Measurements from ENCODE around the gene AMH.
A peak's percentile ranks its signal among the peaks of the same experiment; 100 is the strongest.

AMH gene

DNA sequence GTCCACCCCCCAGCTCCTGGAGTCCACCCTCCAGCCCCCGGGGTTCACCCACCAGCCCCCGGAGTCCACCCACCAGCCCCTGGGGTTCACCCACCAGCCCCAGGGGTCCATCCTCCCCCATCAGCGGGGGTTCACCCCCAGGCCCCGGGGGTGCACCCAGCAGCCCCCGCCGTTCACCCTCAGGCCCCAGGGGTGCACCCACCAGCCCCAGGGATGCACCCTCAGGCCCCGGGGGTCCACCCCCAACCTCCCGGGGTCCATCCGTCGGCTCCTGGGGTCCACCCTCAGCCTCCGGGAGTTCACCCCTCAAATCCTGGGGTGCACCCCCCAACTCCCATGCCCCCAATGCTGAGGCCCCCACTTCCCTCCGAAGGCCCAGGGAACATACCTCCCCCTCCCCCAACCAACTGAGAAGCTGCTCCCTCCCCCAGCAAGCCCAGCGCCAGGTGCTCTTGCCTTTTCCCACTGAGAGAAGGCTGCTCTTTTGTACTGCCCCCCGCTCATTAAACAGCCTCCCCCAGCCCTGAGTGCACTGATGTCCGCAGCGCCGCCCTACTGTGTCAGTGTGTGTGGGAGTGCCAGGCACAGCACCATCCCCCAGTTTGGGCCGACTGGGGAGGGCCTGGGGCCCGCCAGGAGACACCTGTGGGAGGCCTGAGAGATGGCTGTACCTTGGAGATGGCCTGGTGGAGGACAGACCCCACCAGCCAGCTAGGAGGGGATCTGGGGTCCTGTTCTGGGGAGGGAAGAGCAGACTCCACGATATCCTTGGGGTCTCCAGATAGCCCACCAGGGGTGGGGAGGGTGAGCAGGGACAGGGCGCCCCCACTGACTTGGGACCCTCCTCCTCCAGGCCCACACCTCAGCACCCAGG, 750 bp upstream of the AMH start:
- H2BK12ac ChIP-seq (ENCODE audit: low read length) = no peak overlapping the region
- no peak overlapping the region for H2BK120ac ChIP-seq (ENCODE audit: insufficient read depth, low read length, poor library complexity)
- H2AFZ ChIP-seq (ENCODE audit: insufficient read depth, low read length, poor library complexity) = no peak overlapping the region
- no peak overlapping the region for H4K12ac ChIP-seq (ENCODE audit: low read depth, low read length)
- H4K8ac ChIP-seq (ENCODE audit: low read depth, low read length) = no peak overlapping the region
- H4K91ac ChIP-seq (ENCODE audit: low read depth, low read length) = no peak overlapping the region
- no peak overlapping the region for H3K27ac ChIP-seq (ENCODE audit: low read depth, low read length)
- DNase-seq = no peak
- no peak overlapping the region for H3K4me3 ChIP-seq (ENCODE audit: low read depth, low read length)
- no peak overlapping the region for H3K23ac ChIP-seq (ENCODE audit: low read length)
- H3K4me2 ChIP-seq (ENCODE audit: low read length) = no peak overlapping the region
- no peak overlapping the region for H2BK5ac ChIP-seq (ENCODE audit: low read depth, low read length, poor library complexity)
- no peak overlapping the region for H3K18ac ChIP-seq (ENCODE audit: low read length)
- WGBS (ENCODE audit: extremely low coverage, insufficient coverage, insufficient read length) = no CpG with 5 or more reads among the region's 21 CpGs
- no peak overlapping the region for H3K9ac ChIP-seq (ENCODE audit: low read length)
- peaks cover 55 to 60% of the 10 kb centered on the region in 2 experiments for H3K36me3 ChIP-seq (ENCODE audit: control insufficient read depth in 1 of 2, insufficient read depth in 2 of 2, low read length in 2 of 2)
- no peak overlapping the region for H2AK5ac ChIP-seq (ENCODE audit: low read length)
- no peaks in the 10 kb centered on the region for H3K79me1 ChIP-seq (ENCODE audit: low read length)
- no peaks in the 10 kb centered on the region for H3K79me2 ChIP-seq (ENCODE audit: control insufficient read depth, insufficient read depth, low read length, poor library complexity)
- H3K27me3 ChIP-seq (ENCODE audit: insufficient read depth, low read length) = peaks cover 4% of the 10 kb centered on the region
- peaks cover 6 to 7% of the 10 kb centered on the region in 2 experiments for H3K4me1 ChIP-seq (ENCODE audit: control insufficient read depth in 1 of 2, insufficient read depth in 2 of 2, low read length in 2 of 2)
- no peak overlapping the region for H3K14ac ChIP-seq (ENCODE audit: low read length)
- H3K4ac ChIP-seq (ENCODE audit: low read depth, low read length) = no peak overlapping the region
- H3K9me3 ChIP-seq (ENCODE audit: insufficient read depth, low read depth, low read length) = peaks cover 5% of the 10 kb centered on the region

- H2BK5ac ChIP-seq (ENCODE audit: low read depth, low read length, poor library complexity) = no peak overlapping the region
- H3K27ac ChIP-seq (ENCODE audit: low read depth, low read length) = no peak overlapping the region
- no peak overlapping the region for H2BK12ac ChIP-seq (ENCODE audit: low read length)
- no peaks in the 10 kb centered on the region for H3K79me1 ChIP-seq (ENCODE audit: low read length)
- H3K4me3 ChIP-seq (ENCODE audit: low read depth, low read length) = no peak overlapping the region
- H4K8ac ChIP-seq (ENCODE audit: low read depth, low read length) = no peak overlapping the region
- H2AFZ ChIP-seq (ENCODE audit: insufficient read depth, low read length, poor library complexity) = no peak overlapping the region
- H2BK120ac ChIP-seq (ENCODE audit: insufficient read depth, low read length, poor library complexity) = no peak overlapping the region
- no peak overlapping the region for H3K4ac ChIP-seq (ENCODE audit: low read depth, low read length)
- peaks cover 39 to 42% of the 10 kb centered on the region in 2 experiments for H3K36me3 ChIP-seq (ENCODE audit: control insufficient read depth in 1 of 2, insufficient read depth in 2 of 2, low read length in 2 of 2)
- DNase-seq = no peak
- H3K23ac ChIP-seq (ENCODE audit: low read length) = no peak overlapping the region
- H3K14ac ChIP-seq (ENCODE audit: low read length) = no peak overlapping the region
- no peak overlapping the region for H3K4me2 ChIP-seq (ENCODE audit: low read length)
- H3K79me2 ChIP-seq (ENCODE audit: control insufficient read depth, insufficient read depth, low read length, poor library complexity) = no peaks in the 10 kb centered on the region
- H3K9ac ChIP-seq (ENCODE audit: low read length) = no peak overlapping the region
- H3K4me1 ChIP-seq (ENCODE audit: control insufficient read depth in 1 of 2, insufficient read depth in 2 of 2, low read length in 2 of 2) = peaks cover 6 to 9% of the 10 kb centered on the region in 2 experiments
- no CpG with 5 or more reads among the region's 43 CpGs for WGBS (ENCODE audit: extremely low coverage, insufficient coverage, insufficient read length)
- H4K91ac ChIP-seq (ENCODE audit: low read depth, low read length) = no peak overlapping the region
- H2AK5ac ChIP-seq (ENCODE audit: low read length) = no peak overlapping the region
- no peak overlapping the region for H4K12ac ChIP-seq (ENCODE audit: low read depth, low read length)
- no peak overlapping the region for H3K18ac ChIP-seq (ENCODE audit: low read length)
- H3K9me3 ChIP-seq (ENCODE audit: insufficient read depth, low read depth, low read length) = peaks cover 5% of the 10 kb centered on the region
- H3K27me3 ChIP-seq (ENCODE audit: insufficient read depth, low read length) = peaks cover 4% of the 10 kb centered on the region
Measured at GRCh38 chr19:2249880-2250765, 1.0 kb downstream of the AMH start.

GRCh38 chr19:2250766-2251105, 1.6 kb downstream of the AMH start:
- no peak overlapping the region for H3K9ac ChIP-seq (ENCODE audit: low read length)
- no CpG with 5 or more reads among the region's 40 CpGs for WGBS (ENCODE audit: extremely low coverage, insufficient coverage, insufficient read length)

GRCh38 chr19:2251106-2252054, 2.3 kb downstream of the AMH start:
- no peak overlapping the region for H2BK5ac ChIP-seq (ENCODE audit: low read depth, low read length, poor library complexity)
- no CpG with 5 or more reads among the region's 125 CpGs for whole genome bisulfite sequencing (ENCODE audit: extremely low coverage, insufficient coverage, insufficient read length)
- H2BK12ac ChIP-seq (ENCODE audit: low read length) = no peak overlapping the region
- H3K9ac ChIP-seq (ENCODE audit: low read length) = no peak overlapping the region
- H3K14ac ChIP-seq (ENCODE audit: low read length) = no peak overlapping the region
- peaks cover 6 to 9% of the 10 kb centered on the region in 2 experiments for H3K4me1 ChIP-seq (ENCODE audit: control insufficient read depth in 1 of 2, insufficient read depth in 2 of 2, low read length in 2 of 2)
- H4K12ac ChIP-seq (ENCODE audit: low read depth, low read length) = no peak overlapping the region
- no peak overlapping the region for H2BK120ac ChIP-seq (ENCODE audit: insufficient read depth, low read length, poor library complexity)
- no peak overlapping the region for H3K4ac ChIP-seq (ENCODE audit: low read depth, low read length)
- no peak overlapping the region for H4K91ac ChIP-seq (ENCODE audit: low read depth, low read length)
- peak in 1 of 2 donors; percentile 61 for DNase-seq
- no peak overlapping the region for H4K8ac ChIP-seq (ENCODE audit: low read depth, low read length)
- no peak overlapping the region for H3K27ac ChIP-seq (ENCODE audit: low read depth, low read length)
- H3K4me3 ChIP-seq (ENCODE audit: low read depth, low read length) = peak overlapping the region; percentile 34
- no peak overlapping the region for H3K18ac ChIP-seq (ENCODE audit: low read length)
- H3K79me2 ChIP-seq (ENCODE audit: control insufficient read depth, insufficient read depth, low read length, poor library complexity) = no peaks in the 10 kb centered on the region
- no peak overlapping the region for H3K4me2 ChIP-seq (ENCODE audit: low read length)
- peaks cover 5% of the 10 kb centered on the region for H3K9me3 ChIP-seq (ENCODE audit: insufficient read depth, low read depth, low read length)
- no peaks in the 10 kb centered on the region for H3K79me1 ChIP-seq (ENCODE audit: low read length)
- no peak overlapping the region for H2AK5ac ChIP-seq (ENCODE audit: low read length)
- no peak overlapping the region for H3K23ac ChIP-seq (ENCODE audit: low read length)
- peaks cover 26 to 29% of the 10 kb centered on the region in 2 experiments for H3K36me3 ChIP-seq (ENCODE audit: control insufficient read depth in 1 of 2, insufficient read depth in 2 of 2, low read length in 2 of 2)
- H3K27me3 ChIP-seq (ENCODE audit: insufficient read depth, low read length) = peaks cover 4% of the 10 kb centered on the region
- H2AFZ ChIP-seq (ENCODE audit: insufficient read depth, low read length, poor library complexity) = no peak overlapping the region

More at GRCh38 chr19:2250766-2251105, 1.6 kb downstream of the AMH start:
- Histone ChIP-seq H3K27me3 (ENCODE audit: insufficient read depth, low read length) (peaks cover 4% of the 10 kb centered on the region), H3K79me2 (ENCODE audit: control insufficient read depth, insufficient read depth, low read length, poor library complexity) (no peaks in the 10 kb centered on the region), H4K12ac (ENCODE audit: low read depth, low read length) (no peak overlapping the region), H4K8ac (ENCODE audit: low read depth, low read length) (no peak overlapping the region), H2BK12ac (ENCODE audit: low read length) (no peak overlapping the region), H3K9me3 (ENCODE audit: insufficient read depth, low read depth, low read length) (peaks cover 5% of the 10 kb centered on the region), H3K23ac (ENCODE audit: low read length) (no peak overlapping the region), H3K18ac (ENCODE audit: low read length) (no peak overlapping the region), H3K4me2 (ENCODE audit: low read length) (no peak overlapping the region), H3K4ac (ENCODE audit: low read depth, low read length) (no peak overlapping the region), H3K79me1 (ENCODE audit: low read length) (no peaks in the 10 kb centered on the region), H2AFZ (ENCODE audit: insufficient read depth, low read length, poor library complexity) (no peak overlapping the region), H2BK120ac (ENCODE audit: insufficient read depth, low read length, poor library complexity) (no peak overlapping the region), H4K91ac (ENCODE audit: low read depth, low read length) (no peak overlapping the region), H3K36me3 (ENCODE audit: control insufficient read depth in 1 of 2, insufficient read depth in 2 of 2, low read length in 2 of 2) (peaks cover 33 to 36% of the 10 kb centered on the region in 2 experiments), H3K27ac (ENCODE audit: low read depth, low read length) (no peak overlapping the region), H3K4me3 (ENCODE audit: low read depth, low read length) (no peak overlapping the region), H2AK5ac (ENCODE audit: low read length) (no peak overlapping the region), H2BK5ac (ENCODE audit: low read depth, low read length, poor library complexity) (no peak overlapping the region), H3K14ac (ENCODE audit: low read length) (no peak overlapping the region), H3K4me1 (ENCODE audit: control insufficient read depth in 1 of 2, insufficient read depth in 2 of 2, low read length in 2 of 2) (peaks cover 6 to 9% of the 10 kb centered on the region in 2 experiments)
- DNase-seq = no peak
